ENCODE results near the gene HEATR9. TPM values are rescaled to one million over a fixed set of nuclear protein-coding genes. Genes with fewer than 3 reads are reported as not detected.

The HEATR9 gene
- total and polyA plus RNA-seq, 2 donors (not counting 3 experiments of a cell fraction or from before 2014, with no cell fraction given) = not detected

DNA sequence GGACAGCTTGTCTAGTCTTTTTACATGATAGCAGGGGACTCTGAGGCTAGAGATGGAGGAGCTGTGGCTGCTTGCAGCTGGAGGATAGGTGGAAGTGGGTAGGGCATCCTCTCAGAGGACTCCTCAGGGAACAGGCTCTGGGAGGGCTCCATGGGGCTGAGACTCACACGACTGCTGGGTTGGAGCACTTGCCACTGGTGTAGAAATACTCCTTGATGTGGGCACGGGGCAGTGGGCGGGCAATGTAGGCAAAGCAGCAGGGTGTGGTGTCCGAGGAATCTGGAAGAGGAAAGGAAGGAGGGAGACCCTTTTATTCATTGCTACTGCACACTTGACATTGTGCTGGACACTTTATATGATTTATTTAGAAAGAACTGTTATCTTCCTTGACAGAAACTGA is 9.7 kb upstream of the HEATR9 start:
- CTCF ChIA-PET = no interaction called here
- TF ChIP-seq, protein P1, sequence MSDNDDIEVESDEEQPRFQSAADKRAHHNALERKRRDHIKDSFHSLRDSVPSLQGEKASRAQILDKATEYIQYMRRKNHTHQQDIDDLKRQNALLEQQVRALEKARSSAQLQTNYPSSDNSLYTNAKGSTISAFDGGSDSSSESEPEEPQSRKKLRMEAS (IDR thresholded peaks at IDR 0.05; ENCODE audit: insufficient read depth, insufficient read length) = no peak
- TF ChIP-seq MYC (IDR thresholded peaks at IDR 0.05; ENCODE audit: low read depth, low read length) = no peak
- no peak for TF ChIP-seq JUN (IDR thresholded peaks at IDR 0.05; ENCODE audit: borderline replicate concordance, insufficient read depth, insufficient read length, low read depth)
- TF ChIP-seq POLR2AphosphoS5 (IDR thresholded peaks at IDR 0.05; ENCODE audit: insufficient read depth, low read depth, low read length) = no peak
- Histone ChIP-seq H3K9me1 (replicated peaks; ENCODE audit: control insufficient read depth, extremely low read depth, insufficient read depth, low read length) (no peaks in the 10 kb centered on the region), H3K9me3 (replicated peaks; ENCODE audit: control insufficient read depth, insufficient read depth, low read length) (no peaks in the 10 kb centered on the region), H3K27ac (ENCODE audit: insufficient read depth, low read depth, low read length) (no peak overlapping the region), H2AFZ (ENCODE audit: low read depth, low read length) (no peak overlapping the region), H3K4me3 (replicated peaks in 1 of 3; ENCODE audit: insufficient read depth in 1 of 3, low read depth in 1 of 3, low read length in 3 of 3) (no peak overlapping the region), H3K4me2 (ENCODE audit: insufficient read depth, low read length) (no peak overlapping the region), H3K9ac (replicated peaks; ENCODE audit: extremely low read depth, insufficient read depth, low read length) (no peak overlapping the region), H3K79me2 (ENCODE audit: control insufficient read depth, insufficient read depth, low read length) (no peaks in the 10 kb centered on the region), H4K20me1 (replicated peaks; ENCODE audit: control insufficient read depth, extremely low read depth, insufficient read depth, low read length) (no peaks in the 10 kb centered on the region), H3K27me3 (ENCODE audit: control insufficient read depth in 2 of 2, insufficient read depth in 2 of 2, low read length in 2 of 2) (no peaks in the 10 kb centered on the region), H3K4me1 (ENCODE audit: control insufficient read depth, extremely low read depth, insufficient read depth, low read length) (peaks cover 27% of the 10 kb centered on the region), H3K36me3 (ENCODE audit: control insufficient read depth in 2 of 2, extremely low read depth in 1 of 2, insufficient read depth in 2 of 2, low read length in 2 of 2) (no peaks in the 10 kb centered on the region)
- dilution Hi-C loops (cut with MboI; ENCODE audit: extremely low pct_ligation_motif_present, low sequenced_read_pairs) (no loop called here), intact Hi-C loops (cut with micrococcal nuclease) (no loop called here)
- POLR2A ChIA-PET = no interaction called here
- no peak for DNase-seq (ENCODE audit: low read depth, low spot score)
- FAIRE-seq = no peak
- no TSS peak for BruUV-seq (replicated peaks)

DNA sequence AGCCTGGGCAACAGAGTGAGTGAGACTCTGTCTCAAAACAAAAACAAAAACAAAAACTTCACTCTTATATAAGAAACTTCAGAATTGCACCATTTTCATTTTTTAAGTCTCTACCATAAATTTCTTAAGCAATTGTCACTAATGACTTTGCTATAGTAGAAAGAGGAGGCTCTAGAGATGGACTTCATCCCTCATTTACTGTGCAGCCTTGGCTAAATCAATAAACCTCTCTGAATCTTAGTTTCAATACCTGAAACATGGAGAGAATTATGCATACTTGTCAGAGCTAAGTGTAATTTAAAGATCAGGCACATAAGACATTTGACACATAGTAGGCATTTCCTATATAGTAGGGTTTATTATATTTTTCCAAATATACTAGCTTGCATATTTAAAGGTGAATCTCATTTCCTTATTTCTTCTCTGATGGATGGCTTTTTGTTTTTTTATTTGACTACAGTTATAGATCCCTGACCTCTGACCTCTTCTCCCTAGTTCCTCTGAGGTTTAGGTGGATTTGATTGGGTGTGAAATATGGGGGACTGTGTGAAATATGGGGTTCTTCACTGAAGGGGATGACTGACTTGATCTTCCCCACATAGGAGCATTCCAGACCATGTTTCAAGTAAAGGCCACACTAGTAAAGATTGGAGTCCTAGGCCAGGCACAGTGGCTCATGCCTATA is 8.8 kb upstream of the HEATR9 start:
- no peak overlapping the region for H2AFZ ChIP-seq (ENCODE audit: low read depth, low read length)
- no peaks in the 10 kb centered on the region for H3K9me3 ChIP-seq (replicated peaks; ENCODE audit: control insufficient read depth, insufficient read depth, low read length)
- H3K9me1 ChIP-seq (replicated peaks; ENCODE audit: control insufficient read depth, extremely low read depth, insufficient read depth, low read length) = no peaks in the 10 kb centered on the region
- no peak overlapping the region for H3K9ac ChIP-seq (replicated peaks; ENCODE audit: extremely low read depth, insufficient read depth, low read length)
- TF ChIP-seq, protein P1 (IDR thresholded peaks at IDR 0.05; ENCODE audit: insufficient read depth, insufficient read length) = no peak
- no peak for TF ChIP-seq MYC (IDR thresholded peaks at IDR 0.05; ENCODE audit: low read depth, low read length)
- TF ChIP-seq EZH2 (IDR thresholded peaks at IDR 0.05; ENCODE audit: borderline replicate concordance, low read depth, low read length, severe bottlenecking) = no peak
- TF ChIP-seq POLR2AphosphoS5 (IDR thresholded peaks at IDR 0.05; ENCODE audit: insufficient read depth, low read depth, low read length) = no peak
- TF ChIP-seq GATA2 (IDR thresholded peaks at IDR 0.05; ENCODE audit: insufficient read depth, insufficient read length, low read depth, low read length) = no peak
- no peak for TF ChIP-seq POLR2A (IDR thresholded peaks at IDR 0.05; ENCODE audit: low read depth, low read length)
- TF ChIP-seq FOS (IDR thresholded peaks at IDR 0.05; ENCODE audit: borderline replicate concordance, insufficient read depth, low read length) = no peak
- no peak for TF ChIP-seq JUN (IDR thresholded peaks at IDR 0.05; ENCODE audit: borderline replicate concordance, insufficient read depth, insufficient read length, low read depth)
- TF ChIP-seq, protein P2, sequence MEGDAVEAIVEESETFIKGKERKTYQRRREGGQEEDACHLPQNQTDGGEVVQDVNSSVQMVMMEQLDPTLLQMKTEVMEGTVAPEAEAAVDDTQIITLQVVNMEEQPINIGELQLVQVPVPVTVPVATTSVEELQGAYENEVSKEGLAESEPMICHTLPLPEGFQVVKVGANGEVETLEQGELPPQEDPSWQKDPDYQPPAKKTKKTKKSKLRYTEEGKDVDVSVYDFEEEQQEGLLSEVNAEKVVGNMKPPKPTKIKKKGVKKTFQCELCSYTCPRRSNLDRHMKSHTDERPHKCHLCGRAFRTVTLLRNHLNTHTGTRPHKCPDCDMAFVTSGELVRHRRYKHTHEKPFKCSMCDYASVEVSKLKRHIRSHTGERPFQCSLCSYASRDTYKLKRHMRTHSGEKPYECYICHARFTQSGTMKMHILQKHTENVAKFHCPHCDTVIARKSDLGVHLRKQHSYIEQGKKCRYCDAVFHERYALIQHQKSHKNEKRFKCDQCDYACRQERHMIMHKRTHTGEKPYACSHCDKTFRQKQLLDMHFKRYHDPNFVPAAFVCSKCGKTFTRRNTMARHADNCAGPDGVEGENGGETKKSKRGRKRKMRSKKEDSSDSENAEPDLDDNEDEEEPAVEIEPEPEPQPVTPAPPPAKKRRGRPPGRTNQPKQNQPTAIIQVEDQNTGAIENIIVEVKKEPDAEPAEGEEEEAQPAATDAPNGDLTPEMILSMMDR (IDR thresholded peaks at IDR 0.05; ENCODE audit: extremely low read depth in 1 of 2, insufficient read depth in 1 of 2, low read depth in 1 of 2, low read length in 2 of 2) = no peak
- no peak overlapping the region for H3K4me3 ChIP-seq (replicated peaks in 1 of 3; ENCODE audit: insufficient read depth in 1 of 3, low read depth in 1 of 3, low read length in 3 of 3)
- ChIA-PET POLR2A (no interaction called here), CTCF (no interaction called here)
- peaks cover 27% of the 10 kb centered on the region for H3K4me1 ChIP-seq (ENCODE audit: control insufficient read depth, extremely low read depth, insufficient read depth, low read length)
- dilution Hi-C loops (cut with MboI; ENCODE audit: extremely low pct_ligation_motif_present, low sequenced_read_pairs) (no loop called here), intact Hi-C loops (cut with micrococcal nuclease) (no loop called here)
- FAIRE-seq = no peak
- H3K36me3 ChIP-seq (ENCODE audit: control insufficient read depth in 2 of 2, extremely low read depth in 1 of 2, insufficient read depth in 2 of 2, low read length in 2 of 2) = no peaks in the 10 kb centered on the region
- no peaks in the 10 kb centered on the region for H3K27me3 ChIP-seq (ENCODE audit: control insufficient read depth in 2 of 2, insufficient read depth in 2 of 2, low read length in 2 of 2)
- H3K27ac ChIP-seq (ENCODE audit: insufficient read depth, low read depth, low read length) = no peak overlapping the region
- no peaks in the 10 kb centered on the region for H4K20me1 ChIP-seq (replicated peaks; ENCODE audit: control insufficient read depth, extremely low read depth, insufficient read depth, low read length)
- no peak for DNase-seq (ENCODE audit: low read depth, low spot score)
- no peaks in the 10 kb centered on the region for H3K79me2 ChIP-seq (ENCODE audit: control insufficient read depth, insufficient read depth, low read length)
- H3K4me2 ChIP-seq (ENCODE audit: insufficient read depth, low read length) = no peak overlapping the region
- BruUV-seq (replicated peaks) = no TSS peak

Data from endothelial cell of umbilical vein (primary cell).